ENCODE data around the gene CD163L1.

Gene CD163L1

GRCh38 chr12:7321624-7322023 lies 122.3 kb downstream of the CD163L1 start:
- Histone ChIP-seq H3K4me3 (ENCODE audit: low read length) (no peak overlapping the region), H3K4me2 (ENCODE audit: low read length) (no peak overlapping the region), H3K4me1 (ENCODE audit: low read length) (no peaks in the 10 kb centered on the region), H3K27ac (ENCODE audit: low read length) (no peak overlapping the region), H3K9me3 (ENCODE audit: insufficient read depth, low read length) (no peaks in the 10 kb centered on the region), H4K20me1 (ENCODE audit: insufficient read depth, low read length) (no peaks in the 10 kb centered on the region), H3K27me3 (ENCODE audit: low read depth, low read length) (peaks cover under 1% of the 10 kb centered on the region; the same call in 1 of the 2 replicates), H3K36me3 (replicated peaks; ENCODE audit: low read depth, low read length) (no peaks in the 10 kb centered on the region), H2AFZ (ENCODE audit: low read depth, low read length) (no peak overlapping the region), H3K79me2 (ENCODE audit: low read length) (no peaks in the 10 kb centered on the region), H3K9ac (ENCODE audit: low read length) (no peak overlapping the region)
- TF ChIP-seq CTCF (IDR thresholded peaks at IDR 0.05; ENCODE audit: low read depth, low read length) = no peak
- TF ChIP-seq EZH2phosphoT487 (IDR thresholded peaks at IDR 0.05; ENCODE audit: low read depth) = no peak

GRCh38 chr12:7319930-7320329 lies 124.0 kb downstream of the CD163L1 start:
- no peak overlapping the region for H3K4me3 ChIP-seq (ENCODE audit: low read length)
- no peak overlapping the region for H2AFZ ChIP-seq (ENCODE audit: low read depth, low read length)
- no peaks in the 10 kb centered on the region for H3K79me2 ChIP-seq (ENCODE audit: low read length)
- H3K27ac ChIP-seq (ENCODE audit: low read length) = no peak overlapping the region
- H3K4me2 ChIP-seq (ENCODE audit: low read length) = no peak overlapping the region
- H3K4me1 ChIP-seq (ENCODE audit: low read length) = no peaks in the 10 kb centered on the region
- no peak overlapping the region for H3K9ac ChIP-seq (ENCODE audit: low read length)
- TF ChIP-seq EZH2phosphoT487 (IDR thresholded peaks at IDR 0.05; ENCODE audit: low read depth) = no peak
- peak; percentile 15; the same call in 1 of the 2 replicates for TF ChIP-seq CTCF (IDR thresholded peaks at IDR 0.05; ENCODE audit: low read depth, low read length)
- H4K20me1 ChIP-seq (ENCODE audit: insufficient read depth, low read length) = no peaks in the 10 kb centered on the region
- no peaks in the 10 kb centered on the region for H3K36me3 ChIP-seq (replicated peaks; ENCODE audit: low read depth, low read length)
- H3K27me3 ChIP-seq (ENCODE audit: low read depth, low read length) = no peaks in the 10 kb centered on the region; the same call in 1 of the 2 replicates
- no peaks in the 10 kb centered on the region for H3K9me3 ChIP-seq (ENCODE audit: insufficient read depth, low read length)

DNA sequence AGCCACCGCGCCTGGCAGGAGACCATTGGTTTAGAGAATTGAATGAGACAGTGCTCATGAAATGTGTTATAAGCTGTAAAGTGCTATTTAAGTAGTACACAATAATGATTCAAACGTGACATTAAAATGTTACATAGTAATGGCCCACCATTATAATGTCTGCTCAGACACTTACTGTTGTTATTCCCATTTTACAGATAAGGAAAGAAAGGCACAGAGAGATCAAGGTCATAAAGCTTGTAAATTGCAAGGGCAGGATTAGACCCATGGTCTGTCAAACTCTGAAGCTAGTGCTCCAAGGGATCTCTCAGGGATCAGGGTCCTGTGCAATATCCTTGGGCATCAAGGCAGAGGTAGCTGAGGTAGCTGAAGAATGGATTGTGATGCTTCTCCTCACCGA lies 133.9 kb downstream of the CD163L1 start:
- H4K20me1 ChIP-seq (ENCODE audit: insufficient read depth, low read length) = no peaks in the 10 kb centered on the region
- TF ChIP-seq CTCF (IDR thresholded peaks at IDR 0.05; ENCODE audit: low read depth, low read length) (no peak), EZH2phosphoT487 (IDR thresholded peaks at IDR 0.05; ENCODE audit: low read depth) (no peak)
- H3K9ac ChIP-seq (ENCODE audit: low read length) = no peak overlapping the region
- no peak overlapping the region for H3K4me3 ChIP-seq (ENCODE audit: low read length)
- H3K27ac ChIP-seq (ENCODE audit: low read length) = no peak overlapping the region
- no peaks in the 10 kb centered on the region for H3K79me2 ChIP-seq (ENCODE audit: low read length)
- no peaks in the 10 kb centered on the region for H3K9me3 ChIP-seq (ENCODE audit: insufficient read depth, low read length)
- H3K27me3 ChIP-seq (ENCODE audit: low read depth, low read length) = peaks cover 5% of the 10 kb centered on the region; the same call in 1 of the 2 replicates
- H3K36me3 ChIP-seq (replicated peaks; ENCODE audit: low read depth, low read length) = no peaks in the 10 kb centered on the region
- H2AFZ ChIP-seq (ENCODE audit: low read depth, low read length) = no peak overlapping the region
- no peak overlapping the region for H3K4me2 ChIP-seq (ENCODE audit: low read length)
- H3K4me1 ChIP-seq (ENCODE audit: low read length) = no peaks in the 10 kb centered on the region

Measured in OCI-LY3 (cell line).